T-helper 2 cell treated with Interferon-gamma antibody and Interleukin-4, amounts not matched to agents 100 ng/mL and 5 ng/mL, for 36 hours (primary cell): ENCODE results near the gene HSH2D. TPM values are rescaled to one million over a fixed set of nuclear protein-coding genes. Genes with fewer than 3 reads are reported as not detected.
"Not testable (repeated sequence)": the region's sequence is repeated elsewhere in the genome, so short reads cannot be mapped to it uniquely, and the experiment has no call there.

Experiments
- intact Hi-C: fragments of 100-400 bp; cut with micrococcal nuclease; formaldehyde crosslinking; loops from one replicate; pipeline ENCODE4 v1.15.1; 2023
- total RNA-seq: library from RNA; stranded (reverse); gene quantifications from 2 replicates; pipeline ENCODE4 v1.2.3, GENCODE V29; 2022

Gene HSH2D
- total RNA-seq, 1 donor from 2014 or later = 48.0 TPM

DNA sequence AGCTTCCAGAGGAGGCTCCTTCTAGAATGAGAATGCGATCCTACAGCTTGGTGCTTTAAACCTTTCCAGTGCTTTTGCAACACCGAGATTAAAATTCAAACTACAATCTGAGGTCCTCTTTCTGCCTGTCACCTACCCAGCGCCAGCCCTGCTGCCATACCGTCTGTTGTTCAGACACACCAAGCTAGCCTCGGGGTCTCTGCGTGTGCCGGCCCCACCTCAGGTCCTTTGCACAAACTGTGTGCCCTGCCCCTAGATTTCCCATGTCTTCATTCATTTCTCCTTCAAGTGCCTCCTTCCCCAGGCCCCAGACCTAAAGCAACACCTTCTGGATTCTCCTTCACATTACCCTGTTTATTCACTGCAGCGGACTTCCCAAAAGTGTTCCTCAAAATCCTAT is 11.1 kb downstream of the HSH2D start:
- intact Hi-C loops = no loop called here

- intact Hi-C loops = no loop called here
These were observed 11.6 kb downstream of the HSH2D start for GRCh38 chr19:16155128-16155527.

- intact Hi-C loops = no loop called here
These were observed 13.4 kb downstream of the HSH2D start for GRCh38 chr19:16156904-16157303.

DNA sequence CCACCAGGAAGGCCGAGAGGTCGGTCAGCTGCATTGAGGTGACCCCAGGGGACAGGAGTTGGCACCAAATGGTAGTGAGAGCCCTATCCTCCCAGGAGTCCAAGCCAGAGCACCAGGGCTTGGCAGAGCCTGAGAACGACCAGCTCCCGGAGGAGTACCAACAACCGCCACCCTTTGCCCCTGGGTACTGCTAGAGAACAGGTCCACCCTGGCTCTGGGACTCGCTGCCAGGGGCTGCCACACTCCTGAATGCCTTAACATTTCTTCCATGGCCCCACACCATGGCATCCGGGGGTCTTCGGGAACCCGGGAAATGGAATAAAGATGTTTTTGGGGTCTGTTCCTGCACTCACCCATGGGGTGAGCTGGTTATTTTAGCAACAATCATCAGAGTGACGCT is 14.1 kb downstream of the HSH2D start:
- intact Hi-C loops = no loop called here

DNA sequence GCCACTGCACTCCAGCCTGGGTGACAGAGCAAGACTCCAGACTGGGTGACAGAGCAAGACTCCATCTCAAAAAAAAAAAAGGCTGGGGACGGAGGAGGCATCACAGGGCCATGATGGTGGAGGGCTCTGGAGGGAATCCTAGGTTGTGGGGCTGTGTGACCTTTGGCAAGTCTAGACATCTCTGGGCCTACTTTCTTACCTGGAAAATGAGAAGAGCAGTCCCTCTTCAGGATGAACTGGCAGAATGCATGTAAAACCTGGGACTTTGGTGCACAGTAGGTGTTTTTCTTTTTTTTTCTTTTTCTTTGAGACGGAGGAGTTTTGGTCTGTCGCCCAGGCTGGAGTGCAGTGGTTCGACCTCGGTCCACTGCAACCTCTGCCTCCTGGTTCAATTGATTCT is 16.2 kb downstream of the HSH2D start:
- intact Hi-C loops = no loop called here

DNA sequence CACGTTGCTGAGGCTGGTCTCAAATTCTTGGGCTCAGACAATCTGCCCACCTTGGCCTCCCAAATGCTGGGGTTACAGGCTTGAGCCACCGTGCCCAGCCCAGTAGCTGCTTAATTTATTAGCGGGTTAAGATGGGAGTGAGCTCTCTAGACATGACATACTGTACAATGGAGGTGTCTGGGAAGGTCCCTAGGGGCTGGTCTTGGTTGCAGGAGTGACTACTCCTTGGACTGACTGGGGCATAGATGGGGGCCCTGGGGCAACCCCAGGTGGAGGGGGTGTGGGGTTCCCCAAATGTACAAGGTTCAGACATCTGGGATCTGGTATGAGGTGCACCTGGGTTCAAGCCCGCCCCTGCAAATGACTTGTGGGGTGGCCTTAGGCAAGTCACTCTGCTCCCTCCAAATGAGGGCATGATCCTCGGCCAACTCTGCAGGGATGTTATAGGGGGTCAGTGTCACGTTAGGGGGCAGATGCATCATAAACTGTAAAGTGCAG is 17.0 kb downstream of the HSH2D start:
- intact Hi-C loops = no loop called here

DNA sequence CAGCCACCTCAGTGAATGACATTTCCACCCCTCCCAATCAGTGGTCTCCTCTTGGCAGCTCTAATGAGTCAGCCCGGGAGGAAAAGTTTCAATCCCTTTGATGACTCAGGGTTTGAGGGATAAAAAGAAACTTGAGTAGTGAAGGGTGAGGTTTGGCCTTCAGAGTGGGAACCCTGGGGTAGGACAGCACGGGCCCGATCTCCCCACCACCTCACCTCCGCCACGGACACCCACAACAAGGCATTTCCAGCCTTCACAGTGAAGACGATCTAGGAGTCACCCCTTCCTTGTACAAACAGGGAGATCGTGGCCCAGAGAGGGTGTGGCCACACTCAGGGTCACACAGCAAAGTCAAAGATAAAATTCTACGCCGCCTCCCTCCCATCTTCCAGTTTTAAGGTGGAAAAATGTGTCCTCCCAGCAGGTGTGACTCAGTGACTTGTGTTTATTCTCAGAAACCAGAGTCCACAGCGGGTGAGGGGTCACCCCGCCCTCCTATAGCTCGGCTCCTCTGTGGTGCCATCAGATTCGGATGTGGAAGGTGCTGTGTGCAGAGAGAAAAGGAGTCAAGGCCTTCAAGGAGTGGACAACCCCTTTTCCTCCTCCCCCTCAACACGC is 17.6 kb downstream of the HSH2D start:
- intact Hi-C loops = no loop called here

- intact Hi-C loops = no loop called here
These were observed 18.4 kb downstream of the HSH2D start for GRCh38 chr19:16161840-16162239.

- intact Hi-C loops = no loop called here
These were observed 20.9 kb downstream of the HSH2D start for GRCh38 chr19:16164222-16164890.

- intact Hi-C loops = no loop called here
These were observed 22.9 kb downstream of the HSH2D start for GRCh38 chr19:16166417-16166816.

GRCh38 chr19:16167055-16167454 is 23.6 kb downstream of the HSH2D start:
- intact Hi-C loops = no loop called here

DNA sequence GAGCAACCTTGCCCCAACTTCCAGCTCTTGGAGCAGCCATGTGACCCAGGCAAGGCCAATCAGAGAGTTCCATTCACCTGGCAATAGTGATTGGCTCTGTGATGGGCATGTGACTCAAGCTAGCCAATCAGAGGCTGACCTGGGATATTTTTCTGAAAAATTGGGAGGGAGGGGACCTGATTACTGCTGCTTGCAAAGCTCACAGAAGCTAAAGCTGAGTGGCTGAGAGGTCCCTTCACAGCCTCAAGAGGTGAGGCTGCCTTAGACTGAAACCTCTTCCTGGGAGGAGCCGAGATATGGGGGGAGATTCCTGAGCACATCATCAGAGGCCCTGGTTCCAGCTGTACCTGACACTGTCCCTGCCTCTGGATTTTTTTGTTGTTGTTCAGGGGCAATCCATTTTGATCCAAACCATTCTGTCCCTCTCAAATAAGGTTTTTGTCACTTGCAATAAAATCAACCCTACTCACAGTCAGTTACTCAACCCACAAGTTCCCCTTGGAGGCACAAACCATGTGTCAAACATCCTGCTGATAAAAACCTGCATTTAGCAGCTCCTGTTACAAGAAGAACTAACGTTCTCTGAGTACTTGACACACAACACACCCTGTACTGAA is 25.1 kb downstream of the HSH2D start:
- intact Hi-C loops = no loop called here

- intact Hi-C loops = no loop called here
These were observed 26.6 kb downstream of the HSH2D start for GRCh38 chr19:16170134-16170533.

DNA sequence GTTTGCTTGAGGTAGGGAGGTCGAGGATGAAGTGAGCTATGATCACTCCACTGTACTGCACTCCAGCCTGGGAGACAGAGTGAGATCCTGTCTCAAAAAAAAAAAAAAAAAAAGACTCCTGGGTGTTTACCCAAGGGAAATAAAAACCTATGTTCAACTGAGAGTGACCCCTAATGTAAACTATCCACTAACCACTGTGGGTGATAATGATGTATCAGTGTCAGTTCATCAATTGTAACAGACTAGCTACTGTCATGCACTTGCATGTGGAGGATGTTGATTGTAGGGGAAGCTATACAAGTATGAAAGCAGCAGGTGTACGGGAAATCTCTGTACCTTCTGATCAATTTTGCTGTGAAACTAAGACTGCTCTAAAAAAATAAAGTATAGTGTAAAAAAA is 32.5 kb downstream of the HSH2D start:
- intact Hi-C loops = no loop called here

DNA sequence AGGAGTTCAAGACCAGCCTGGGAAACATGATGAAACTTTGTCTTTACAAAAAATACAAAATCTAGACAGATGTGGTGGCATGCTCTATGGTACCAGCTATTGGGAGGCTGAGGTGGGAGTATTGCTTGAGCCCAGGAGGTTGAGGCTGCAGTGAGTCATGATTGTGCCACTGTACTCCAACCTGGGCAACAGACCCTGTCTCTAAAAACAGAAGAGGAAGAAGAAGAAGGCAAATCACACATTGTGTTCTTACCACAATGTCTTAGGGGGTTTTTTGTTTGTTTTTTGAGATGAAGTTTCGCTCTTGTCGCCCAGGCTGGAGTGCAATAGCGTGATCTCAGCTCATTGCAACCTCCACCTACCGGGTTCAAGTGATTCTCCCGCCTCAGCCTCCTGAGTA is 35.4 kb downstream of the HSH2D start:
- intact Hi-C loops = not testable (repeated sequence)

- intact Hi-C loops = no loop called here
These were observed 37.1 kb downstream of the HSH2D start for GRCh38 chr19:16180611-16181010.

- intact Hi-C loops = loop anchor here (1.0 to 2.0 kb wide), 3 partner anchors 13 to 198 kb away; partner anchors contain the start of genes AP1M1 and RAB8A
These were observed 41.2 kb downstream of the HSH2D start for GRCh38 chr19:16184665-16185122.

DNA sequence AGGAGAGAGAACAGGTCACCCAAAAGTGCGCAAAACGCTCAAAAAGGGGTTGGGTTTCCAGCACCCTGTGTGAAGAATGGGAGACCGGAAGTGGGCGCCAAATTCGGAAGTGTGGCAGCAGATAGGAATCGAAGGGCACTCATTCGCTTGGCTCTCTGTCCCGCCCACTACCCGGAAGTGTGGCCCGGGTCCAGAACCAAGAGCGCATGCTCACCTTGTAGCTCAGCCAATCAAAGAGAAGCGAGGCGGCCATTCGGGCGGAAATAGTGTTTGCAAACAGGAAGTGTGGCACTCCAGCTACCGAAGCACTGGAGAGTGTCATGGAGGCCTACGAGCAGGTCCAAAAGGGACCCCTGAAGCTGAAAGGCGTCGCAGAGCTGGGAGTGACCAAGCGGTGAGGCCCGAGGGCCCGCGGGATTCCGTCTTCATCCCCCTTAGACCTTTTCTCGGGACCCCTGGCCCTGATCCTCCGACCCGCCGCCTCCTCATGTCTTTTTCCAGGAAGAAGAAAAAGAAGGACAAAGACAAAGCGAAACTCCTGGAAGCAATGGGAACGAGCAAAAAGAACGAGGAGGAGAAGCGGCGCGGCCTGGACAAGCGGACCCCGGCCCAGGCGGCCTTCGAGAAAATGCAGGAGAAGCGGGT is 41.8 kb downstream of the HSH2D start, which contains the start of gene FAM32A:
FAM32A (plus strand) TSS at position 288 of the 645 bp plus-strand sequence; CDS start at position 321, 33 bp downstream.
- intact Hi-C loops = loop anchor here (1.0 to 2.0 kb wide), 3 partner anchors 12 to 198 kb away; partner anchors contain the start of genes AP1M1 and RAB8A

GRCh38 chr19:16185768-16186123 is 42.3 kb downstream of the HSH2D start:
- intact Hi-C loops = loop anchor here (1.0 to 2.0 kb wide), 3 partner anchors 12 to 197 kb away; partner anchors contain the start of genes AP1M1 and RAB8A

GRCh38 chr19:16188521-16188920 is 45.0 kb downstream of the HSH2D start:
- intact Hi-C loops = no loop called here

DNA sequence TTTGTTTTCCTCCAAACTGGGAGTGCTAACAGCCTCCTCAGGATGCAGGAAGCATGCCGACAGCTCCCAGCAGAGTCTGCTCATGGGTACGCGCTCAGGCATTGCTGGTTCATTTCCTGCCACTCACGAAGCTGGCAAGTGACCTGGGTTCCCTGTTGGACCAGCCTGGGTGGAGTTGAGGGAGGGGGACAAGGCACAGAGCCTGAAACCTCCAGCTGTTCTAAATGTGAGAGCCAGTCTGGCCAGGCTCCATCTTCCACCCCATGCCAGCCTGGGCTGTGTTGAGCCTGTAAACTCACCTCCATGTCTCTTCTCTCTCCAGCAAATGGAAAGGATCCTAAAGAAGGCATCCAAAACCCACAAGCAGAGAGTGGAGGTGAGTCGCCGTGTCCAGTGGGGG is 46.7 kb downstream of the HSH2D start:
- intact Hi-C loops = no loop called here

DNA sequence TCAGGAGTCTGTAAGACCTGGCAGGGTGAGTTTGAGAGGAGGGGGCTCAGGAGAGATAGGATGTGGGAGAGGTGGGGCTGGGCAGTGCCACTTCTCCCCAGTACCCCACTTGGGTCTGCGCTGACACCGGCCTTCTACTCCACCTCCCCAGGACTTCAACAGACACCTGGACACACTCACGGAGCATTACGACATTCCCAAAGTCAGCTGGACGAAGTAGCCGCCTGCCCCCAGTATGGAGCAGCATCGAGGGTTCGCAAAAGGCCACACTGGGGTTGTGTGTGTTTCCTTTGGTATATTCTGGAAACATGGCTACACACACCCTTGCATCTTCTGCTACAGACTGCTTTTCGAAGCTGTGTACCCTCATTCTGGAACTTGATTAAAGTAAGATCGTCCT is 47.3 kb downstream of the HSH2D start:
- intact Hi-C loops = no loop called here
